Fibroblast of villous mesenchyme (primary cell): ENCODE results near the gene MACROD2. TPM values are rescaled to one million over a fixed set of nuclear protein-coding genes. Genes with fewer than 3 reads are reported as not detected.

Experiments used
- DNase-seq: peaks from one replicate; pipeline ENCODE4 v3.0.0-alpha.2; 2010; ENCODE audit warnings: low read depth
- H3K4me3 ChIP-seq: 2 replicates; pipeline ENCODE4 v1.5.1; 2011; ENCODE audit warnings: low read depth, mild to moderate bottlenecking, low read length
- total RNA-seq: library from RNA; depleted of rRNA; stranded (reverse); fragments of >200 nt; gene quantifications from 2 replicates; pipeline ENCODE4 v1.2.3, GENCODE V29; 2012
- TF ChIP-seq, protein P1 (sequence below): IDR thresholded peaks from 2 replicates; pipeline ENCODE4 v1.5.1; 2012; ENCODE audit warnings: low read depth, mild to moderate bottlenecking, low read length; ENCODE audit not compliant: insufficient read depth

MACROD2 gene
- total RNA-seq, 1 donor = 1.7 TPM

DNA sequence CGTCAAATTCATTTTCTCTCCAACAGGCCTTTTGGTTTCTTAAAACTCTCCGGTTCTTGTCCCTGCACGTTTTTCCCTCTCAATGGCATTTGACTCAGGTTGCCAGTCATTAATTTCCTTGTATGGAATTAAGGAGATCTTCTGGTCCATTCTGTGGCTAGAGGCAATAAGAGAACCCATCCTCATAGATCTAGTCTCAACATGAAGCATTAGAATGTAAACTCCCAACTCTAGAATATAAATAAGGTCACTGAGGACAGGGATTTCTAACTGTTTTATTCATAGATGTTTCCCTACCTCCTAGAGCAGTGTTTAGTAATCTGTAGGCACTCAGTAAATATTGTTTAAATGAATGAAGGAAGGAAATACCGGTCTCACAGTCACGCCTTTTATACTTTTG is 527.3 kb downstream of the MACROD2 start:
- TF ChIP-seq, protein P1, sequence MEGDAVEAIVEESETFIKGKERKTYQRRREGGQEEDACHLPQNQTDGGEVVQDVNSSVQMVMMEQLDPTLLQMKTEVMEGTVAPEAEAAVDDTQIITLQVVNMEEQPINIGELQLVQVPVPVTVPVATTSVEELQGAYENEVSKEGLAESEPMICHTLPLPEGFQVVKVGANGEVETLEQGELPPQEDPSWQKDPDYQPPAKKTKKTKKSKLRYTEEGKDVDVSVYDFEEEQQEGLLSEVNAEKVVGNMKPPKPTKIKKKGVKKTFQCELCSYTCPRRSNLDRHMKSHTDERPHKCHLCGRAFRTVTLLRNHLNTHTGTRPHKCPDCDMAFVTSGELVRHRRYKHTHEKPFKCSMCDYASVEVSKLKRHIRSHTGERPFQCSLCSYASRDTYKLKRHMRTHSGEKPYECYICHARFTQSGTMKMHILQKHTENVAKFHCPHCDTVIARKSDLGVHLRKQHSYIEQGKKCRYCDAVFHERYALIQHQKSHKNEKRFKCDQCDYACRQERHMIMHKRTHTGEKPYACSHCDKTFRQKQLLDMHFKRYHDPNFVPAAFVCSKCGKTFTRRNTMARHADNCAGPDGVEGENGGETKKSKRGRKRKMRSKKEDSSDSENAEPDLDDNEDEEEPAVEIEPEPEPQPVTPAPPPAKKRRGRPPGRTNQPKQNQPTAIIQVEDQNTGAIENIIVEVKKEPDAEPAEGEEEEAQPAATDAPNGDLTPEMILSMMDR = no peak
- no peak for DNase-seq
- H3K4me3 ChIP-seq = no peak overlapping the region

DNA sequence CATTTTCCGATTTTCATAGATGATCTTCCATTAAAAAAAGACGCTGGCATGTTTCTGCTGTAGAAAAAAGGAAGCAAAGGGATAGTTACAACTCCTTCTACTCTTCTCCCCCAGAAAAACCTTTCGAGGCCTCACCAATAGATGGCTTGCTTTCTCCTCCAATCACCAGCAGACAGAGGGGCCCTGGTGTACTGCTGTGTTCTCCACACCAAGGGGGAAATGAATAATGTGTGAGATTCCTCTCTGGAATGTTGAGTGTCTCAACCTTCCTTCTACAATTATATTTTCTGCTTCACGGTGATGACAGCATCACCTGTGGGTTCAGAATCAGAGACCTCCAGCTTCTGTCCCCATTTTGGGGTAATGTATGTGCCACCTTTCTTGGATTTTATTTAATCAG is 527.8 kb downstream of the MACROD2 start:
- no peak for DNase-seq
- no peak overlapping the region for H3K4me3 ChIP-seq
- TF ChIP-seq, protein P1 = no peak

DNA sequence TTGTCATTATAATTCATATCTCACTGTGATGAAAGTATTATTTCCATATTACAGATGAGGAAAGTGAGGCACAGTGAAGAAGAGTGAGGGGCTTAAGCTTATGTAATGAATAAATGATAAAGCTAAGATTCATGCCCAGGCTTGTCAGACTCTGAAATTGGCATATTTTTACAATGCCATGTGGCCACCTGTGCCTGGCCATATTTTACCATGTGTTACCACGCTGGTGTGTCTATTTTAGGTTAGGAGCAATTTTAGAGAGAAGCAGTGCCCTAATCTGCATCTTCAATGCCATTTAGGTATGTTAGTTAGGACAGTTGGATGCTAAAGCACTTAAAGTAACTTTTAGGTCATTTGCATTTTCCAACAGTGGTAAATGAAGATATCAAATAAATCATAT is 530.1 kb downstream of the MACROD2 start:
- no peak overlapping the region for H3K4me3 ChIP-seq
- DNase-seq = no peak
- TF ChIP-seq, protein P1 = no peak

DNA sequence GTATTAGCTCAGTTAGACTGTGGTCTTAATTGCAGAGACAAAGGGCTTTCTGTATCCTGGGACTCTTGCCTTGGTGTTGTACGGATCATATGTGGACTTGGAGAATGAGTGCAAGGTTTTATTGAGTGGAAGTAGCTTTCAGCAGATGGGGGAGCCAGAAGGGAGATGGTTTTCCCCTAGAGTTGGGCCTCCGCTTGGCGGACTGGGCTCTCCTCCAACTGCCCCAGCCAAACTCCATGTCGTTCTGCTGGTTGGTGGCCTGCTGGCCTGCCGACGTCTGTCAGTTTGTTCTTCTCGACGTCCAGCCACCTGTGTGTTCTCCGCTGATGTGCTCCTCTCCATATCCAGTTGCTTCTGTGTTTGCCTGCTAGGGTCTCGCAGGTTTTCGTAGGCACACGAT is 531.6 kb downstream of the MACROD2 start:
- TF ChIP-seq, protein P1 = no peak
- DNase-seq = no peak
- H3K4me3 ChIP-seq = no peak overlapping the region

DNA sequence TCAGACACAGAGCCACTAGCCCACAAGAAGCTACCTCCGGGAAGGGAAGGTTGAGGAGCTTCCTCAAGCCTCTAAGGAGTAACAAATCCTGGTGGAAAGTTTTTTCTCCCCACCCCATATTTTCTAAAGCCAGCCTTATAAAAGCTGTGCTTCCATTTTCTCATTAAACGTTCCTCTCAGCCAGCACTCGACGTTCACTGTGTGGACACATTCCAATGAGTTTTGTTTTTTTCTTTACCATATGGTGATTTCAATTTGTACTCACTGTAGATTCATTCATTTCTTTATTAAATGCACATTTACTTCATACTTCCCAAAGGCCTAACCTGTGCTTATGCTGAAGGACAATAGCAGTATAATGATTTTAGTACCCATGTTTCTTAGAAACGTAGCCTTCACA is 536.5 kb downstream of the MACROD2 start:
- TF ChIP-seq, protein P1 = no peak
- no peak overlapping the region for H3K4me3 ChIP-seq
- no peak for DNase-seq

DNA sequence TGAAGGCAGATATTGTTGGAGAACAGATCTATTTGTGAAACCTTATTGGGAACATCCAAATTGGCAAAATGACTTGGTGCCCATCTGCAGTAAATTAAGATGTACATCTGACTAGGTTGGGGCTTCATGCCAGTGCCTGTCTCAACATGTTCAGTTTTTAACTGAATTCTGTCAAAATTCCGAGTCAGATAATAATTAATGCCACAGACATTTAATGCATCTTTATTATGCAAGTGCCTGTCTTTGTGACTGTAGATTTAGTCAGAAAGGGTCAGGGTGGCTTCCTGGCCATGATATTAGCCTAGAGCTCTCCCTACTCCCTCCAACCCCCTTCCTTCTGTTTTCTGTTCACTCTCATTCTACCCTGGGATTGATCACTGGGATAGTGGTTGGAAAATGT is 541.4 kb downstream of the MACROD2 start:
- H3K4me3 ChIP-seq = no peak overlapping the region
- TF ChIP-seq, protein P1 = no peak
- no peak for DNase-seq

DNA sequence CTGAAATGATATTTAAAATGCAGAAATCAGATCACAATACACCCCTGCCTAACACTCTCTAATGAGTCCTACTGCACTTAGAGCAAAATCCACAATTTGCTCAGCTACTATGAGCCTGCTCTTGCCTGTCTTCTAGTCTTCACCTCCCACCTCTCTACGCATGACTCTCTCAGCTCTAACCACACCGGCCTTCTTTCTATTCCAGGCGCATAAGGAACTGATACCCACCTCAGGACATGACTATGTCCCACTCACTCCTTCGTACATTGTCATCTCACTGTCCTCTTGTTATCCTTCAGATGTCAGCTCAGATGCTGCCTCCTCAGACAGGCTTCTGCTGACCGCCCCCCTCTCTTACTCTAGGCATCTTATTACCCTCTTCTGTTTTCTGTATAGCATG is 543.1 kb downstream of the MACROD2 start:
- no peak overlapping the region for H3K4me3 ChIP-seq
- no peak for DNase-seq
- TF ChIP-seq, protein P1 = no peak
